SK-N-SH (cell line): ENCODE data around the gene PDLIM5. TPM values are rescaled to one million over a fixed set of nuclear protein-coding genes. Genes with fewer than 3 reads are reported as not detected.

Experiments
- CTCF ChIA-PET: fragments of 300-600, 350-600 bp; formaldehyde crosslinking; extraction: SDS; loops from one replicate; lab custom pipeline; 2021; lab: Yijun Ruan, JAX
- POLR2A ChIA-PET: fragments of 350-600 bp; sonication (Branson Sonifier 250); formaldehyde crosslinking; extraction: SDS; loops from one replicate; lab custom pipeline; 2020; ENCODE audit warnings: antibody characterized with exemption, inconsistent platforms; lab: Yijun Ruan, JAX
- DNase-seq: peaks from one replicate; pipeline ENCODE4 v3.0.0; 2012
- H2AFZ ChIP-seq: fragments of 200-600 bp; sonication (generic); 2 replicates; pipeline ENCODE4 v1.8.1; 2016; ENCODE audit warnings: antibody characterized with exemption, mild to moderate bottlenecking, low read depth
- H3F3A ChIP-seq: fragments of 200-600 bp; sonication (generic); replicated peaks from 2 replicates; pipeline ENCODE3; 2016; ENCODE audit warnings: antibody characterized with exemption, mild to moderate bottlenecking; ENCODE audit not compliant: insufficient read depth
- H3K27ac ChIP-seq, 2 experiments: fragments of 200-500 bp in 1 of 2; fragments of 200-600 bp in 1 of 2; sonication (Bioruptor generic) in 1 of 2; sonication (generic), shearing (Covaris generic) in 1 of 2; 2 replicates each; pipeline versions ENCODE4 v1.5.1 to v1.6.1; 2014 to 2016; ENCODE audit warnings: low read depth in 2 of 2, inconsistent platforms in 1 of 2, low read length in 1 of 2, mild to moderate bottlenecking in 1 of 2, mixed read lengths in 1 of 2
- H3K27me3 ChIP-seq: fragments of 200-600 bp; sonication (generic), shearing (Covaris generic); 2 replicates; pipeline ENCODE4 v1.6.1; 2016; ENCODE audit warnings: mixed run types; ENCODE audit not compliant: insufficient read depth
- H3K36me3 ChIP-seq, 2 experiments: fragments of 200-500 bp in 1 of 2; fragments of 200-600 bp in 1 of 2; sonication (Bioruptor generic) in 1 of 2; sonication (generic) in 1 of 2; replicated peaks in 1 of 2; 2 replicates each; pipeline versions ENCODE3 to v1.5.1; 2014 to 2016; ENCODE audit warnings: low read length in 1 of 2, mild to moderate bottlenecking in 1 of 2; ENCODE audit not compliant: insufficient read depth in 2 of 2, control insufficient read depth in 1 of 2
- H3K4me1 ChIP-seq, 2 experiments: fragments of 200-500 bp in 1 of 2; fragments of 200-600 bp in 1 of 2; sonication (Bioruptor generic) in 1 of 2; sonication (generic), shearing (Covaris generic) in 1 of 2; 2 replicates each; pipeline versions ENCODE4 v1.5.1 to v1.6.1; 2014 to 2016; ENCODE audit warnings: low read depth in 1 of 2, low read length in 1 of 2, mixed run types in 1 of 2; ENCODE audit not compliant: insufficient read depth in 2 of 2, control insufficient read depth in 1 of 2
- H3K4me2 ChIP-seq: fragments of 200-600 bp; sonication (generic), shearing (Covaris generic); 2 replicates; pipeline ENCODE4 v1.6.1; 2017; ENCODE audit warnings: mixed run types
- H3K4me3 ChIP-seq, 2 experiments: fragments of 200-500 bp in 1 of 2; fragments of 200-600 bp in 1 of 2; sonication (Bioruptor generic) in 1 of 2; sonication (generic), shearing (Covaris generic) in 1 of 2; 2 replicates each; pipeline versions ENCODE4 v1.5.1 to v1.8.1; 2014 to 2016; ENCODE audit warnings: low read depth in 2 of 2, inconsistent platforms in 1 of 2, low read length in 1 of 2, mild to moderate bottlenecking in 1 of 2, mixed read lengths in 1 of 2, moderate library complexity in 1 of 2
- H3K79me2 ChIP-seq: fragments of 200-600 bp; sonication (generic); 2 replicates; pipeline ENCODE4 v1.8.1; 2017; ENCODE audit warnings: mild to moderate bottlenecking; ENCODE audit not compliant: insufficient read depth
- H3K9ac ChIP-seq: fragments of 200-600 bp; sonication (generic); 2 replicates; pipeline ENCODE4 v1.6.1; 2017; ENCODE audit warnings: mixed run types
- H3K9me2 ChIP-seq: fragments of 200-600 bp; sonication (generic); 2 replicates; pipeline ENCODE4 v1.6.1; 2017; ENCODE audit warnings: mixed run types
- H3K9me3 ChIP-seq: fragments of 200-600 bp; sonication (generic); 2 replicates; pipeline ENCODE4 v1.6.1; 2017; ENCODE audit warnings: mixed run types, mild to moderate bottlenecking, moderate library complexity
- H4K20me1 ChIP-seq: fragments of 200-600 bp; sonication (generic); 2 replicates; pipeline ENCODE4 v1.6.1; 2017; ENCODE audit warnings: mild to moderate bottlenecking, mixed run types; ENCODE audit not compliant: insufficient read depth
- ELF1 ChIP-seq: IDR thresholded peaks from 2 replicates; pipeline ENCODE4 v1.4.0; 2012
- EP300 ChIP-seq, 2 experiments: IDR thresholded peaks; 2 replicates each; pipeline versions ENCODE4 v1.4.0 to v1.6.1; 2012; ENCODE audit warnings: borderline replicate concordance in 1 of 2, low read depth in 1 of 2, low read length in 1 of 2
- EZH2phosphoT487 ChIP-seq: fragments of 200-600 bp; sonication (generic); IDR thresholded peaks from 2 replicates; pipeline ENCODE4 v1.6.1; 2017; ENCODE audit warnings: low read depth, mixed run types, mild to moderate bottlenecking, antibody characterized with exemption, moderate library complexity, borderline replicate concordance
- FOXM1 ChIP-seq: IDR thresholded peaks from 2 replicates; pipeline ENCODE4 v1.4.0; 2012; ENCODE audit warnings: low read depth, mild to moderate bottlenecking
- GABPA ChIP-seq: IDR thresholded peaks from 2 replicates; pipeline ENCODE4 v1.4.0; 2012; ENCODE audit warnings: low read depth, mild to moderate bottlenecking
- IRF3 ChIP-seq: fragments of 150-350 bp; IDR thresholded peaks from 2 replicates; pipeline ENCODE4 v1.6.1; 2016; ENCODE audit warnings: mild to moderate bottlenecking, low read depth, low read length
- MEF2A ChIP-seq: IDR thresholded peaks from 2 replicates; pipeline ENCODE4 v1.4.0; 2012; ENCODE audit warnings: low read depth, borderline replicate concordance
- MXI1 ChIP-seq: IDR thresholded peaks from 2 replicates; pipeline ENCODE4 v1.6.1; 2012; ENCODE audit warnings: mild to moderate bottlenecking, low read depth, low read length, improper control_type of control experiment
- PBX3 ChIP-seq: IDR thresholded peaks from 2 replicates; pipeline ENCODE4; 2012
- RCOR1 ChIP-seq: fragments of 150-350 bp; IDR thresholded peaks from 2 replicates; pipeline ENCODE4 v1.6.1; 2017; ENCODE audit warnings: antibody characterized with exemption, low read length
- RFX5 ChIP-seq: IDR thresholded peaks from 2 replicates; pipeline ENCODE4 v1.6.1; 2012; ENCODE audit warnings: mild to moderate bottlenecking, improper control_type of control experiment, low read length
- RXRA ChIP-seq: IDR thresholded peaks from 2 replicates; pipeline ENCODE4 v1.4.0; 2012; ENCODE audit warnings: low read depth, mild to moderate bottlenecking, borderline replicate concordance
- SMC3 ChIP-seq: IDR thresholded peaks from 2 replicates; pipeline ENCODE4 v1.6.1; 2012; ENCODE audit warnings: low read depth, low read length, improper control_type of control experiment
- TCF12 ChIP-seq: IDR thresholded peaks from 2 replicates; pipeline ENCODE4 v1.4.0; 2012
- YY1 ChIP-seq: IDR thresholded peaks from 2 replicates; pipeline ENCODE4 v1.4.0; 2012; ENCODE audit warnings: low read depth, mild to moderate bottlenecking
- WGBS: methylation state at CpG from one replicate; pipeline ENCODE4 v1.1.6; 2017; ENCODE audit warnings: low lambda C conversion rate; 5-methylcytosine and 5-hydroxymethylcytosine counted together
- polyA plus RNA-seq, 3 experiments: library from polyadenylated mRNA; depleted of rRNA; stranded (reverse); fragments of >200 nt; gene quantifications; 2 replicates each; pipeline ENCODE4 v1.2.3, GENCODE V29; 2012
- TF ChIP-seq, protein P1 (sequence below): fragments of 200-600 bp; sonication (generic); IDR thresholded peaks from 2 replicates; pipeline ENCODE4 v1.6.1; 2017; ENCODE audit warnings: antibody characterized with exemption, mild to moderate bottlenecking, moderate library complexity

The PDLIM5 gene
- polyA plus RNA-seq, 1 of the 3 experiments (the other 2 are of a cell fraction) = 36.7 TPM

GRCh38 chr4:94411296-94411695 lies 40.4 kb upstream of the PDLIM5 start:
- Histone ChIP-seq H3K4me3 (no peak overlapping the region), H3K36me3 (no peaks in the 10 kb centered on the region), H3K9me3 (no peaks in the 10 kb centered on the region), H2AFZ (no peak overlapping the region), H3K27ac (no peak overlapping the region), H3K4me1 (peaks cover 0 to 53% of the 10 kb centered on the region in 2 experiments; a peak in 3 of 4 replicates), H3K9me2 (no peaks in the 10 kb centered on the region), H3K9ac (no peak overlapping the region), H3F3A (peaks cover 18% of the 10 kb centered on the region), H4K20me1 (no peaks in the 10 kb centered on the region), H3K79me2 (no peaks in the 10 kb centered on the region), H3K27me3 (no peaks in the 10 kb centered on the region), H3K4me2 (no peak overlapping the region)
- DNase-seq = no peak
- ChIA-PET CTCF (no interaction called here), POLR2A (no interaction called here)
- TF ChIP-seq GABPA (no peak), ELF1 (no peak), RXRA (no peak), SMC3 (no peak)

GRCh38 chr4:94412019-94412657 lies 39.6 kb upstream of the PDLIM5 start:
- CTCF ChIA-PET = no interaction called here
- no peaks in the 10 kb centered on the region for H3K27me3 ChIP-seq
- no peak overlapping the region for H3K9ac ChIP-seq
- TF ChIP-seq RCOR1 (no peak), EP300 (IDR thresholded peaks at IDR 0.05; ENCODE audit: borderline replicate concordance in 1 of 2, low read depth in 1 of 2, low read length in 1 of 2) (no peak), IRF3 (no peak), GABPA (no peak), FOXM1 (no peak), PBX3 (no peak), ELF1 (no peak), MEF2A (no peak), RFX5 (no peak), MXI1 (no peak), YY1 (no peak), TCF12 (no peak), EZH2phosphoT487 (no peak)
- TF ChIP-seq, protein P1, sequence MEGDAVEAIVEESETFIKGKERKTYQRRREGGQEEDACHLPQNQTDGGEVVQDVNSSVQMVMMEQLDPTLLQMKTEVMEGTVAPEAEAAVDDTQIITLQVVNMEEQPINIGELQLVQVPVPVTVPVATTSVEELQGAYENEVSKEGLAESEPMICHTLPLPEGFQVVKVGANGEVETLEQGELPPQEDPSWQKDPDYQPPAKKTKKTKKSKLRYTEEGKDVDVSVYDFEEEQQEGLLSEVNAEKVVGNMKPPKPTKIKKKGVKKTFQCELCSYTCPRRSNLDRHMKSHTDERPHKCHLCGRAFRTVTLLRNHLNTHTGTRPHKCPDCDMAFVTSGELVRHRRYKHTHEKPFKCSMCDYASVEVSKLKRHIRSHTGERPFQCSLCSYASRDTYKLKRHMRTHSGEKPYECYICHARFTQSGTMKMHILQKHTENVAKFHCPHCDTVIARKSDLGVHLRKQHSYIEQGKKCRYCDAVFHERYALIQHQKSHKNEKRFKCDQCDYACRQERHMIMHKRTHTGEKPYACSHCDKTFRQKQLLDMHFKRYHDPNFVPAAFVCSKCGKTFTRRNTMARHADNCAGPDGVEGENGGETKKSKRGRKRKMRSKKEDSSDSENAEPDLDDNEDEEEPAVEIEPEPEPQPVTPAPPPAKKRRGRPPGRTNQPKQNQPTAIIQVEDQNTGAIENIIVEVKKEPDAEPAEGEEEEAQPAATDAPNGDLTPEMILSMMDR = no peak
- H3K79me2 ChIP-seq = no peaks in the 10 kb centered on the region
- 69% methylated on average over 3 of the region's 3 CpGs for WGBS
- peaks cover 0 to 53% of the 10 kb centered on the region in 2 experiments; a peak in 3 of 4 replicates for H3K4me1 ChIP-seq
- no peaks in the 10 kb centered on the region for H3K9me3 ChIP-seq
- H2AFZ ChIP-seq = peak overlapping the region; percentile 59; the same call in 1 of the 2 replicates
- H3F3A ChIP-seq = peaks cover 18% of the 10 kb centered on the region
- no peak overlapping the region for H3K4me3 ChIP-seq
- no peaks in the 10 kb centered on the region for H3K36me3 ChIP-seq
- peak overlapping the region; percentile 6 for H3K4me2 ChIP-seq
- no peak for DNase-seq
- no peaks in the 10 kb centered on the region for H3K9me2 ChIP-seq
- POLR2A ChIA-PET = no interaction called here
- no peaks in the 10 kb centered on the region for H4K20me1 ChIP-seq
- H3K27ac ChIP-seq = peak overlapping the region in 1 of 2 experiments; percentile 50; a peak in 1 of 4 replicates
